ENCODE data around the gene SUCO.

GRCh38 chr1:172487550-172487949, 45.4 kb upstream of the SUCO start:
- TF ChIP-seq CTCF (conservative IDR thresholded peaks at IDR 0.05; ENCODE audit: low read length) (no peak), EZH2phosphoT487 (IDR thresholded peaks at IDR 0.05; ENCODE audit: borderline replicate concordance, low read depth, low read length) (no peak)

Data from OCI-LY7 (cell line).